ENCODE measurements around the gene UBXN1.
"Not testable (repeated sequence)": the region's sequence is repeated elsewhere in the genome, so short reads cannot be mapped to it uniquely, and the experiment has no call there.

UBXN1 gene

GRCh38 chr11:62671236-62671607 is 7.7 kb downstream of the UBXN1 start:
- FAIRE-seq = no peak

- no peak for FAIRE-seq
Measured at GRCh38 chr11:62669420-62670161, 9.3 kb downstream of the UBXN1 start.

GRCh38 chr11:62667460-62667859 is 11.4 kb downstream of the UBXN1 start:
- FAIRE-seq = no peak

GRCh38 chr11:62666259-62666926 is 12.5 kb downstream of the UBXN1 start:
- FAIRE-seq = no peak

GRCh38 chr11:62665599-62666258 is 13.1 kb downstream of the UBXN1 start:
- FAIRE-seq = no peak

- peak; percentile 82 for FAIRE-seq
Measured at GRCh38 chr11:62665075-62665598, 13.7 kb downstream of the UBXN1 start, which contains the start of the genes C11orf98 and CSKMT. Gene C11orf98 (minus strand): TSS chr11:62665210. CDS start chr11:62665169, 41 bp downstream. Gene CSKMT (plus strand): TSS chr11:62665312. CDS start chr11:62665880, 568 bp downstream.

GRCh38 chr11:62664405-62665074 is 14.3 kb downstream of the UBXN1 start:
- FAIRE-seq = no peak

GRCh38 chr11:62656796-62657429 is 22.0 kb downstream of the UBXN1 start:
- no peak for FAIRE-seq

- FAIRE-seq = no peak
Measured at GRCh38 chr11:62654297-62654696, 24.6 kb downstream of the UBXN1 start.

- no peak for FAIRE-seq
Measured at GRCh38 chr11:62652161-62653006, 26.5 kb downstream of the UBXN1 start.

- FAIRE-seq = not testable (repeated sequence)
Measured at GRCh38 chr11:62650283-62650682, 28.6 kb downstream of the UBXN1 start.

GRCh38 chr11:62649486-62649885 is 29.4 kb downstream of the UBXN1 start:
- FAIRE-seq = no peak

- no peak for FAIRE-seq
Measured at GRCh38 chr11:62648967-62649364, 29.9 kb downstream of the UBXN1 start.

- no peak for FAIRE-seq
Measured at GRCh38 chr11:62648185-62648966, 30.5 kb downstream of the UBXN1 start.

- no peak for FAIRE-seq
Measured at GRCh38 chr11:62647609-62648005, 31.3 kb downstream of the UBXN1 start.

- no peak for FAIRE-seq
Measured at GRCh38 chr11:62646825-62647608, 31.9 kb downstream of the UBXN1 start.

- FAIRE-seq = peak; percentile 96
Measured at GRCh38 chr11:62645946-62646824, 32.7 kb downstream of the UBXN1 start, which contains the start of gene GANAB. Gene GANAB (minus strand): TSS chr11:62646613. CDS start chr11:62646599, 14 bp downstream.

- no peak for FAIRE-seq
Measured at GRCh38 chr11:62645671-62645945, 33.3 kb downstream of the UBXN1 start.

GRCh38 chr11:62644220-62644619 is 34.7 kb downstream of the UBXN1 start:
- no peak for FAIRE-seq

All from G401.6 (cell line).